HL-60 (cell line): ENCODE measurements around the gene CEP295NL.

Source experiments
- GABPA ChIP-seq: IDR thresholded peaks from 2 replicates; pipeline ENCODE4 v1.6.1; 2012; ENCODE audit warnings: low read depth
- TF ChIP-seq, protein P1 (sequence below): IDR thresholded peaks from 2 replicates; pipeline ENCODE4 v1.6.1; 2012; ENCODE audit warnings: low read depth; ENCODE audit not compliant: insufficient replicate concordance

DNA sequence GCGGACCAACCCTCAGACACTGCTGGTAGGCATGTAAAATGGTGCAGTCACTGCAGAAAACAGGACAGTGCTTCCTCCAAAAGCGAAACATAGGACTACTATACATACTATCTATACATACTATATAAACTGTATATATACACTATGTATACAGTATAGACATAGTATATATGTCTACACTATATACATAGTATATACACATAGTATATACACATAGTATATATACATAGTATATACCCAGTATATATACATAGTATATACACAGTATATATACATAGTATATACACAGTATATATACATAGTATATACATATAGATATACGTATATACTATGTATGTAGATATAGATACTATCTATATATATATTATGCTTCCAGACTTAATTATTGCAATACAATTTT, 55.9 kb downstream of the CEP295NL start:
- TF ChIP-seq, protein P1, sequence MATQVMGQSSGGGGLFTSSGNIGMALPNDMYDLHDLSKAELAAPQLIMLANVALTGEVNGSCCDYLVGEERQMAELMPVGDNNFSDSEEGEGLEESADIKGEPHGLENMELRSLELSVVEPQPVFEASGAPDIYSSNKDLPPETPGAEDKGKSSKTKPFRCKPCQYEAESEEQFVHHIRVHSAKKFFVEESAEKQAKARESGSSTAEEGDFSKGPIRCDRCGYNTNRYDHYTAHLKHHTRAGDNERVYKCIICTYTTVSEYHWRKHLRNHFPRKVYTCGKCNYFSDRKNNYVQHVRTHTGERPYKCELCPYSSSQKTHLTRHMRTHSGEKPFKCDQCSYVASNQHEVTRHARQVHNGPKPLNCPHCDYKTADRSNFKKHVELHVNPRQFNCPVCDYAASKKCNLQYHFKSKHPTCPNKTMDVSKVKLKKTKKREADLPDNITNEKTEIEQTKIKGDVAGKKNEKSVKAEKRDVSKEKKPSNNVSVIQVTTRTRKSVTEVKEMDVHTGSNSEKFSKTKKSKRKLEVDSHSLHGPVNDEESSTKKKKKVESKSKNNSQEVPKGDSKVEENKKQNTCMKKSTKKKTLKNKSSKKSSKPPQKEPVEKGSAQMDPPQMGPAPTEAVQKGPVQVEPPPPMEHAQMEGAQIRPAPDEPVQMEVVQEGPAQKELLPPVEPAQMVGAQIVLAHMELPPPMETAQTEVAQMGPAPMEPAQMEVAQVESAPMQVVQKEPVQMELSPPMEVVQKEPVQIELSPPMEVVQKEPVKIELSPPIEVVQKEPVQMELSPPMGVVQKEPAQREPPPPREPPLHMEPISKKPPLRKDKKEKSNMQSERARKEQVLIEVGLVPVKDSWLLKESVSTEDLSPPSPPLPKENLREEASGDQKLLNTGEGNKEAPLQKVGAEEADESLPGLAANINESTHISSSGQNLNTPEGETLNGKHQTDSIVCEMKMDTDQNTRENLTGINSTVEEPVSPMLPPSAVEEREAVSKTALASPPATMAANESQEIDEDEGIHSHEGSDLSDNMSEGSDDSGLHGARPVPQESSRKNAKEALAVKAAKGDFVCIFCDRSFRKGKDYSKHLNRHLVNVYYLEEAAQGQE = no peak
- TF ChIP-seq GABPA = no peak
